Stimulated activated CD4-positive, alpha-beta T cell treated with anti-CD3 and anti-CD28 coated beads, Interleukin-15, amount 100 ng/mL, for 1 hour (primary cell): Measurements from ENCODE around the gene EDAR.

Experiments used
- DNase-seq, 2 donors: peaks; one replicate each; pipeline ENCODE4 v3.0.0-alpha.2; 2020; ENCODE audit warnings: low read depth in 1 of 2, low spot score in 1 of 2

The EDAR gene

DNA sequence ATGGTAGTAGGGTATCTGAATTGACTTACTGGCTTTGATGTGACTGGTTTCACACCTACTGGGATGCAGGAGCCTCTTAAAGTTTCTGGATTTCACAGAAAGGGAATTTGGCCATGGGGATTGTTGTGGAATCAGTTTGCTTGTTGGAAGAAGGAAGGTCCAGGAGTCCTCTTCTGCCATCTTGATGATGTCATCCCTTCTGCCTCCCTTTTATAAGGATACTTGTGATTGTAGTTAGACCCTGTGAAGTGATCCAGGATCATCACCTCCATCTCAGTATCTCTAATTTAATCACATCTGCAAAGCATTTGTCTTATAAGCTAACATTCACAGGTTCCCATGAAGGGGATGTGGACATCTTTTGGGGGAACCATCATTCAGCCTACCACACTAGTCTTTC lies 123.0 kb downstream of the EDAR start:
- DNase-seq = no peak

DNA sequence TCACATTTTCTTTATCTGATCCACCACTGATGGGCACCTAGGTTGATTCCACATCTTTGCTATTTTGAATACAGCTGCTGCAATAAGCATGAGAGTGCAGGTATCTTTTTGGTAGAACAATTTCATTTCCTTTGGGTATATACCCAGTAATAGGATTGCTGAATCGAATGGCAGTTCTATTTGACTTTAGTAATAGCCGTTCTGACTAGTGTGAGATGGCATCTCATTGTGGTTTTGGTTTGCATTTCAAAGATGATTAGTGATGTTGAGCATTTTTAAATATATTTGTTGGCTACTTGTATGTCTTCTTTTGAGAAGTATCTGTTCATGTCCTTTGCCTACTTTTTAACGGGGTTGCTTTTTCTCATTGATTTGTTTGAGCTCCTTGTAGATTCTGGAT lies 130.1 kb downstream of the EDAR start:
- no peak for DNase-seq

DNA sequence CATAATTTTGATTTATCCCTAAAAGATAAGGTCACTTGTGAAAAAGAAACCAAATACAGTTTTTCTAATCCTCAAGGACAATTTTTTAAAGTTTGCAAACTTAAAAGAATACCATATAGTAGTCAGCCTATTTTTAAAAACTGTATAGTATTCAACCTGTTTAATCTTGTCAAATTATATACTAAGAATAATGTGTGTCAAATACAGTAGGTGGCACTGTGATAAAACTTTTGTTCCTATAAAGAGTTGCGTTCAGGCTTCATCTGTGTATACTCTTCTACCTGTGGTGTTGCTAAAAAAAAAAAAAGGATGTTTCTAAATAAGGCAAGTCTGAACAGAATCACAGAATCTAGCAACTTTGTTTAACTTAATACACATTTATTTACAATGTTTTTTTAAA lies 133.8 kb downstream of the EDAR start:
- no peak for DNase-seq

DNA sequence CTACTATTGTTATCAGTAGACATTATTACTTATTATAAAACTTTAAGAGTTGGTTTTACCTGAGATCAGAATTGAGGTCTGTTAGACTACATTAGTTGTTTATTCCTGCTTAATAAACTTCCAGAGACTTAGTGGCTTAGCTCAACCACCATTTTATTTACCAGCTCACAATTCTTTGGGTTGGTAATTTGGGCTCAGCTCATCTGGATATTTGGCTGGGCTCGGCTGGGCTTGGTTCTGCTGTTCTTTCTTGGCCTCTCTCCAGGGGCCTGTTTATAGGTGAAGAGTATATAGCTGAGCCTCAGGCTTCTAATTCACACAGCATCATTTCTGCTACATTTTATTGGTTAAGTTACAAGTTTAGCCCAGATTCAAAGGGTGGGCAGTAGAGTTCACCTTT lies 134.5 kb downstream of the EDAR start:
- no peak for DNase-seq

DNA sequence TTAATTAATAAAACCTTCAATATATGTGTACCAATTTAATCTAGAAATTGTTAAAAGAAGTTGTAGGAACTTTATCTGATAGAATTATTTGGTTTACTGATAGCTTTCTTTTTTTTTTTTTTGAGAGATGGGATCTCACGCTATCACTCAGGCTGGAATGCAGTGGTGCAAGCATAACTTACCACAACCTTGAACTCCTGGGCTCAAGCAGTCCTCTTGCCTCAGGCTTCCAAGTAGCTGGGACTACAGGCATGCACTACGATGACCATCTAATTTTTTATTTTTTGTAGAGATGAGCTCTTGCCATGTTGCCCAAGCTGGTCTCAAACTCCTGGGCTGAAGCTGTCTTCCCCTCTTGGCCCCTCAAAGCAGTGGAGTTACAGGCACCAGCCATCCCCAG lies 135.6 kb downstream of the EDAR start:
- no peak for DNase-seq

DNA sequence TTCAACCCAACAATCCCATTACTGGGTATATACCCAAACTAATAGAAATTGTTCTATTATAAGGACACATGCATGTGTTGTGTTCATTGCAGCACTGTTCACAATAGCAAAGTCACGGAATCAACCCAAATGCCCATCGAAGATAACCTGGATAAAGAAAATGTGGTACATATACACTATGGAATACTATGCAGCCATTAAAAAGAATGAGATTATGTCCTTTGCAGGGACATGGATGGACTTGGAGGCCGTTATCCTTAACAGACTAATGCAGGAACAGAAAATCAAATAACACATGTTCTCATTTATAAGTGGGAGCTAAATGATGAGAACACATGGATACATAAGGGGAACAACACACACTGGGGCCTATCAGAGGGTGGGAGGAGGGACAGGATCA lies 136.6 kb downstream of the EDAR start:
- no peak for DNase-seq

DNA sequence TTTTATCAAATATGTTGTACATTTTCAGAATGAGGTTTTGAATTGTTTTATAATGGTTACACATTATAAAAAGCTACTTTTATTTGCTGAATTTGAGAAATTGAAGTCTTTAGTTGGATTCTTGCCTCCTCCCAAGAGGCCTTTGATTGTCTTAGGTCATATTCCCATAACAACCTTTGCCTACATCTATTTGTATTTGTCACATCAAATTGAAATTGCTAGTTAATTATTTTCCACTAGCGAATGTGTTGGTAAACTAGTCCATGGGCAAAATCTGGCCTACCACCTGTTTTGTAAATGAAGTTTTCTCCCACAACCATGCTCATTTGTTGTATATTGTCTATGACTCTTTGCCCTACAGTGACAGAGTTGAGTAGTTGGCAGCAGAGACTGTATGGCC lies 142.0 kb downstream of the EDAR start:
- DNase-seq = no peak

DNA sequence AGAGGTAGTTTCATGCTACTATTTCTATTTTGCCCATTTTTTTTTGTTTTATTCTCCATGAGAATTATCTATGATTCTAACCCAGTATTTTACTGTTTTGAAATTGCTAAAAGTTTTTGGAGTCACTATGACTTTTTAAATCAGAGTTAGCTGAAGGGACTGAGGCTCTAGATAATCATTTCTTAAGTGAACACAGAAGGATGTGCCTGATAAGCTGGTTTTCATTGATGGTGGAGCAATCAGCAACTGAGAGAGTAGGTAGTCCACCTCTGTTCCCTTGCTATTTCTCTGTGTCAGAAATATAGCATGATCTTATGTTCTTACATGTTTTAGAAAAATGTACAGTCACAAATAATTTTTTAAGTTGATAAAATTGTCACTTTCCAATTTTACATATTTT lies 143.1 kb downstream of the EDAR start:
- DNase-seq = no peak
